ENCODE data around the gene CD4. TPM values are rescaled to one million over a fixed set of nuclear protein-coding genes. Genes with fewer than 3 reads are reported as not detected.

Gene CD4
- total RNA-seq, 1 experiment from 2014 or later = not detected

DNA sequence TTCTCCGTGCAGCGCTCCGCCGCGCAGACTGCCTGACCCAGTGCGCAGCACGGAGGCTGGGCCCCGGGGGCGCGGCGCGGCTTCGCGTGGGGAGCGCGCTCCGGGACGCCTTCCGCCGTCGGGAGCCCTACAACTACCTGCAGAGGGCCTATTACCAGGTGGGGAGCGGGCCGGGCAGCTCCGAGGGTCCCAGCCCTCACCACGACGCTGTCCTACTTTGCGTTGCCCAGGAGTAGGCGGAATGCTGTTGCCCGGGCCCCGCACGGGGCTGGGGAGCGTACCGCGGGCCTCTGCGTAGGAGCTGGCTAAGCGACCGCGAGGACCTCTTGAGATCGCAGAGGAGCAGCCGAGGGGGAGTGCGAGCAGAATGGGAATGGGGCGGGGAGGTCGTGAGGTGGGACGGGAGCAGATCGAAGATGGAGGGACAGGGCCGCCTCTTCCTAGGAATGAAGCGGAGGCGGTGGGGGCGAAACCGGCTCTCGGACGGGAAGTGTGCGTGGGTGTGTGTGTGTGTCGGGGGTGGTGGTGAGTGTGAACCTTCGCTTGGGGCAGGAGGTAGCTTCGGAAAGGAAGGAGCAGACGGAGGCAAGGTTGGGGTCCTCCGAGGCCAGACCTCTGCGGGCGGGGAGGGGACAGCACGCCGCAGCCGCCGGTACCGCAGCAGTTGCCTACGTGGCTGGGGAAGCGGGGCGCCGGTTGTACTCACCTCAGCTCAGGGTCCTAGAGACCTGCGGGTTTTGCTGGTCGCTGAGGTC is 39.6 kb downstream of the CD4 start:
- peak; percentile 67 for DNase-seq (ENCODE audit: low read depth)

DNA sequence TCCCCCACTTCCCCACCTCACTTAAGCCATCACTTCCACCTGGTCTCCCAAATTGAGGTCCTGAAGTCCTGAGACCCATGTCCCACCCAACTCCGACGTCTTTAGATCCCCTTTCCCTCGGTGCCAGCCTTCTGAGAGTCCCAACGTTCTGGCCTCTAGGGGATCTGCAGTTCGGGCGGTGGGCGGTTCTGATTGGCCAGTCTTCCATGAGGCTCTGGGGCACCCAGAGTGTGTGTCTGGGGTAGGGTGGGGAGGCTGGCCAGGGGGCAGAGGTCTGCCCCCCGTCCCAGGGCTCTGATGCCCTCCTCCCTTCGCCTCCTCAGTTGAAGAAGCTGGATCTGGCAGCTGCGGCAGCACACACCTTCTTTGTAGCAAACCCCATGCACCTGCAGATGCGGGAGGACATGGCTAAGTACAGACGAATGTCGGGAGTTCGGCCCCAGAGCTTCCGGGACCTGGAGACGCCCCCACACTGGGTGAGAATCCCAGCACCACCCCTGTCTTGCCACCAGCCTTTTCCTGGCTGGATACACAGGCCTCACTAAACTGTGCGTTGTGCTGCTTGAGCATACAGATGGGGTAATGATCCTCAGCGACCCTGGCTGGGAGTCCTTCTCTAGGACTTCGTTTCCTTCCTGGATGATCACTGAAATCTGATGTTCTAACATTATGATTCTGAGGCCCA is 40.4 kb downstream of the CD4 start:
- DNase-seq (ENCODE audit: low read depth) = peak; percentile 58

DNA sequence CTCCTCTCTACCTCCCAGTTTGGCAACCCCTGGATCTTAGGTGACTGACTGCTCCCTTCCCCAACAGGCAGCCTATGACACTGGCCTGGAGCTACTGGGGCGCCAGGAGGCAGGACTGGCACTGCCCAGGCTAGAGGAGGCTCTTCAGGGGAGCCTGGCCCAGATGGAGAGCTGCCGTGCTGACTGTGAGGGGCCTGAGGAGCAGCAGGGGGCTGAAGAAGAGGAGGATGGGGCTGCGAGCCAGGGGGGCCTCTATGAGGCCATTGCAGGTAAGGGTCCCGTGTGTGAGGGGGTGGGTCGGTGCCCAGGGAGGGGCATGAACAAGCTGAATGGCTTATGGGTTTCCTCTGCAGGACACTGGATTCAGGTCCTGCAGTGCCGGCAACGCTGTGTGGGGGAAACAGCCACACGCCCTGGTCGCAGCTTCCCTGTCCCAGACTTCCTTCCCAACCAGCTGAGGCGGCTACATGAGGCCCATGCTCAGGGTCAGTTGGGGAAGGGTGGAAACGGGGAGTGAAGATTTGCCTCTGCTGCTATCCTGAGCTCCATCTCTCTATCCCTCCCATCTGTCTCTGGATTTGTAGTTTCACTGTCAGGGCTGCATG is 41.1 kb downstream of the CD4 start:
- no peak for DNase-seq (ENCODE audit: low read depth)

DNA sequence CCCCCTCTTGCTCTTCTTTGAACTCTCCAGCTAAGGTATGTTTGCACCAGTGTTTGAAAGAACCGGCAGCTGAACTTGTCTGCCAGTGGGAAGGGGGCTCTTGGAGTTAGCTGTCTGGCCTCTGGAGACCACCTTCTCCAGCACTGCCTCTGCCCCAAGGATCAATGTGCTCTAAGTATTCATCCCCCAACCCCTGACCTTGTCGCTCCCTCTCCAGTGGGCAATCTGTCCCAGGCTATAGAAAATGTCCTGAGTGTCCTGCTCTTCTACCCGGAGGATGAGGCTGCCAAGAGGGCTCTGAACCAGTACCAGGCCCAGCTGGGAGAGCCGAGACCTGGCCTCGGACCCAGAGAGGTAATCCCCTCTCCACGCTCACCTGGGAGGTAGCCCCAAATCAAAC is 41.7 kb downstream of the CD4 start:
- no peak for DNase-seq (ENCODE audit: low read depth)

DNA sequence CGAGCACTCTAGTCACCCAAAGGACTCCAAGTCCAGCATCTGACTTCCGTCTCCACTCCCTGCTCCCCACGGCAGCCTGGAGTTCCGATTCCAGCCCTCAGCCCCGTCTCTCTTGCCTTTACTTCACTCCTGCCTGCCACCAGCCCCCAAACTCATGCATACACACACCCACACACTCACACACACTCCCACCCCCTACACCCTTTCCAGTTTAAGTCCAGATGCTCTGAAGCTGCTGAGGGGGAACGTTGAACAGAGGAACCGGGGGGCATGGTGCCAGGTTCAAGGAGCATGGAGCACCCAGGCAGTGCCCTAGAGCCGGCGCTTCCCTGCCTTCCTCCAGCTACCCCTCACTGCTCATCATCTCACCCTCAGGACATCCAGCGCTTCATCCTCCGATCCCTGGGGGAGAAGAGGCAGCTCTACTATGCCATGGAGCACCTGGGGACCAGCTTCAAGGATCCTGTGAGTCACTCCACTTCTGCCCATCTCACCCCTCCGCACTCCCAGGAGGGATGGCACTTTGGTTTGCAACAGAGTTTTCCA is 42.2 kb downstream of the CD4 start:
- no peak for DNase-seq (ENCODE audit: low read depth)

DNA sequence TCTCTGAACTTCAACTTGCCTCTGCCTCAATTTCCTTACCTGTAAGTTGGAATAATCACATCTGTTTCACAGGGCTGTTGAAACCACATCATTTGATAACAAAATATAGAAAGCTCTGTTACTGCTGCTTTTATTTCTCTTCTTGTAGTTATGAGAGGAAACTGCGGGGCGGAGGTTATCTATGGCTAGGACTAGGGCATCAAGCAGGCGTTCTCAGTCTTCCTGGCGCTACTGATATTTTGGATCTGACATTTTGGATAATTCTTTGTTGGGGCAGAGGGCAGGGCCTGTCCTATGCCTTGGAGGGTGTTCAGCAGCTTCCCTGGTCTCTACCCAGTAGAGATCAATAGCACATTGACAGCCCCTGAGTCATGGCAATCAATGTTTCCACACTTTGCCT is 42.8 kb downstream of the CD4 start:
- DNase-seq (ENCODE audit: low read depth) = no peak

DNA sequence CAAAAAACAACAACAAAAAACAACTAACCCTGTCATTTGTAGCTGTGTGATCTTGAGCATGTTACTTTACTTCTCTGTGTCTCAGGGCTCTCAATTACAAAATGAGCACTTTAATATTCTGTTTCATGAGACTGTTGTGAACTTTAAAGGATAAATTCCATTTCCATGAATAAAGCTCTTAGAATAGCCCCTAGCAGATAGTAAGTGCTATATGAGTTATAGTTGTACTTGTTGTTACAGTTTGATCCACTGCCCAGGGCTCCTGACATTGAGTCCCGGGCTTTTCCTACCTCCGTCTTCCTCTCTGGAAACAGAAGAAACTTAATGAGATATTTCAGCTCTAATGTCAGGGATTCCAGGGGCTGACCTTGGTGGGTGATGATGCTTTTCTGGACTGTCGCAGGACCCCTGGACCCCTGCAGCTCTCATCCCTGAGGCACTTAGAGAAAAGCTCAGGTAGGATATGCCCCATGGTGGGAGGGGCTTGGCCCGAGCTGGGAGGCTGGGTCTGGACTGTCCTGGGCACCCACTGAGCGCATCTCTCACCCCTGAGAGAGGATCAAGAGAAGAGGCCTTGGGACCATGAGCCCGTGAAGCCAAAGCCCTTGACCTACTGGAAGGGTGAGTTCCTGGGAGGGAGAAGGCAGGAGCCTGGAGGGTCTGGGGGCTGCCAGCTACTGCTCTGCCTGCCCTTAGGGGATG is 44.0 kb downstream of the CD4 start:
- DNase-seq (ENCODE audit: low read depth) = no peak

DNA sequence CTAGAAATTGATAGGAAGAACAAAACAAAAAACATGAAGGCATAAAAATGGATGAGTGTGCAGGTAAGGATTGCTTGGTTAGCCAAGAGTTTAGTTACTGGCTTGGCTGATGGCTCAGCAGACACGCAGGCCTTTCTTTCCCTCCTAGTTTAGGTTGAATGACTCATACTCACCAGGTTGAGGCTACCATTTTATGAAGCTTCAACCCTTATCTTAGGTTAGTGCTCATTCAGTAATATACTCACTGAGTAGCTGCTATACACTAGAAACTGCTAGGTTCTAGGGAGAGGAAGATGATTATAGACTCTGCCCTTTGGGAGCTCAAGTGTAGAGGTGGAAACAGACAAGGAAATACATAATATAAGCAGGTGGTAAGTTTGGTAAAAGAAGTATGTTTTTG is 44.9 kb downstream of the CD4 start:
- DNase-seq (ENCODE audit: low read depth) = no peak

DNA sequence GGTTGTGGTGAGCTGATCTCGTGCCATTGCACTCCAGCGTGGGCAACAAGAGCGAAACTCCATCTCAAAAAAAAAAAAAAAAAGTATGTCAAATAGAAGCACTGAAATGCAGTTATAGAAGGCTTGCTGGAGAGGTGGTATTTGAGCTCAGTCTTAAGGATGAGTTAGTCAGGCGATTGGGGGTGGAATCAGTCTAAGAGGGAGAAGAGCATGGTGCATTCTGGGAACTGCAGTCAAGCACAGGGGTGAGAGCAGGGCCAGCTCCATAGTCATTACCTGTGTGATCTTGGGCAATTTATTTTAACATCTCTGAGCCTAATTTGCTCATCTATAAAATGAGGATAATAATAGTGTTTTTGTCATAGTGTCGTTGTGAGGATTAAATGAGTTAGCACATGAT is 45.5 kb downstream of the CD4 start:
- DNase-seq (ENCODE audit: low read depth) = no peak

DNA sequence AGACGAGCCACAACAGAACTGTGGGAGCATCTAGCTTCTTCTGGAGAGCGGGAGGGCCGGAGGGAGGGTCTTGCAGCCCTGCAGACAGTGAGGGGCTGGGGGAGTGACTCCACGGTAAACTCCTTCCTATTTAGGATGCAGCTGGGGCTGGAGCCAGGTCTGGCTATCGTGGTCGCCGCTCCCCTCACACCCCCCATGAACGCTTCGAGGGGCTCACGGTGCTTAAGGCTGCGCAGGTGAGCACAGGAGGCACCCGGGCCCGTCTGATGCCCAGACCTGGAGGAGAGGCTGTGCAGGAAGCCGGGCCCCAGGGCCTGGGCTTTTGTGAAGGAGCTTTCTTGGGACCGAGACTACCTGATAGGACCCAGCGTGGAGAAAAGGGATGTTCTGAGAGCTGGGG is 47.5 kb downstream of the CD4 start:
- DNase-seq (ENCODE audit: low read depth) = no peak

DNA sequence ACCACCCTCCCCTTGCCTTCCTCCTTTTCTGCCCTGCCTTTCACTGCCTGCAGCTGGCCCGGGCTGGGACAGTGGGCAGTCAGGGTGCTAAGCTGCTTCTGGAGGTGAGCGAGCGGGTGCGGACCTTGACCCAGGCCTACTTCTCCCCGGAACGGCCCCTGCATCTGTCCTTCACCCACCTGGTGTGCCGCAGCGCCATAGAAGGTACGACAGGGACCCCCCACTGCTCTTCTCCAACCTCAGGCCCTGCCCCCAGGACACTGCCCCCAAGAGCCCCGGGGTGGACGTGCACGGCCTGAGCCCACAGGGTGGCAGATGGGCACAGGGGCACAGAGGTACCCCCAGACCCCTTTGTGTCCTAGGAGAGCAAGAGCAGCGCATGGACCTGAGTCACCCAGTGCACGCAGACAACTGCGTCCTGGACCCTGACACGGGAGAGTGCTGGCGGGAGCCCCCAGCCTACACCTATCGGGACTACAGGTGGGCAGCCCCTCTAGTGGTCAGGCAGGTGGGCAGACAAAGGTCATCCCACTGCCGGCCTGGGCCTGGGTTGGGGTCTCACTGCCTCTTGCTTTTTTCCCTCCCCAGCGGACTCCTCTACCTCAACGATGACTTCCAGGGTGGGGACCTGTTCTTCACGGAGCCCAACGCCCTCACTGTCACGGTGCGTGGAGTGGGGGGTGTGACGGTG is 48.2 kb downstream of the CD4 start:
- no peak for DNase-seq (ENCODE audit: low read depth)

DNA sequence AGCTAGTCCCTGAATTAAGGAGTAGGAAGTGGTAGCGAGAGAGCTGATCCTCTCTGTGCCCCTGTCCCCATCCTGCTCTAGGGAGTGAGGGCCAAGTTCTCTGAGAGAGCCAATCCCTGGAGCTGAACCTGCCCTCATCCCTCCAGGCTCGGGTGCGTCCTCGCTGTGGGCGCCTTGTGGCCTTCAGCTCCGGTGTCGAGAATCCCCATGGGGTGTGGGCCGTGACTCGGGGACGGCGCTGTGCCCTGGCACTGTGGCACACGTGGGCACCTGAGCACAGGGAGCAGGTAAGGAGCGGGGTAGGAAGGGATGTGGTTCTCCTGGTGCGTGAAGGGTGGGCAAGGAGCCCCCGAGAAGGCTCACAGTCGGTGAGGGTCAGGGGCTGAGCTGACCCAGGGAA is 49.5 kb downstream of the CD4 start:
- DNase-seq (ENCODE audit: low read depth) = no peak

DNA sequence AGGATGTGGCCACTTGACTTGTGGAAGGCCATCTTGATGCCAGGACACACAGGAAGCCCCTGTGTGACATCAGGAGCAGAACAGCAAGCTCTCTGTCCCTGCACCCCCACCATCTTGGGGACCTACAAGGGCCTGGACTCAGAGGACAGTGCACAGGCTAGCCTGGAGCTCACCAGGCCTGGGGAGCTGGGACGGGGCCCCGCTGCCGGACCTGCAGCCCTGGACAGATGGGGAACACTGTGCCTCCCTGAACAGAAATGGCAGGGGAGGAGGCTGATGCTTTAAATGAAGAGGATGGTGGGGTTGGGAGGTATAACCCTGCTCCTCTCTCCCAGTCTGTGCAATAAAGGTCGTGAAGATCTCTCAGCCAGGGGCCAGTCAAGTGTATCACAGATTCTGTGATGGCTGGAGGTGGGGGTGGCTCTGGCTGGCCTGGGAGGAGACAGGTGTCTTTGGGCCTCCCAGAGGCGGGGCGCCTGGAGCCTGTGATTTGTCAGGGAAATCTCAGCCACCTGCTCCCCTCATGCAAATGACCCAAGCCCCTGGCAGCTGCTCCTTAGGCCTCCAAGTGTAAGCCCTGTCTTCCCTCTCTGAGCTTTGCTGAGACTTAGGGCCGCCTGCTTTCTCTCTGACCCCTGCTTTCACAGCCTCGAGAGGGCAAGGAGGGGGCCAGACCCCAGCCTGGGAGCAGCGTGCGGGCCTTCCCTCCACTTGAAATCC is 50.3 kb downstream of the CD4 start:
- no peak for DNase-seq (ENCODE audit: low read depth)

DNA sequence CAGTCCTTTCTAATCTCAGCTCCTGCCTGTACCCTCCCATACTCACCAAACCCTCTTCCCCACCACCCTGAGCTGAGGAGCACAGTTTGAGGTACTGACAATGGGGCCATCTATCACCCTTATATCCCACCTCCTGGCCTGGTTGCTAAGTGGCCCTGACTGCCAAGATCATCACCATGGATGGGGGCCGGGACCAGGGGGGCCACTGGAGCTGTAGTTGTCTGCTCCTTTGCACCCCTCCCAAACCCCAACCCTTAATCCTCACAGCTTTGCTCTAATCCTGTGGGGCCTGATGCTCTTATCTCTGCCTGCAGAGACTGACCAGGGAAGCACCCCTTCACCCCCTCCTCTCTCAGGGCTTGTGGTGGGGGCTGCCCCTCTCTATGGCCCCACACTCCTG is 51.0 kb downstream of the CD4 start:
- no peak for DNase-seq (ENCODE audit: low read depth)

DNA sequence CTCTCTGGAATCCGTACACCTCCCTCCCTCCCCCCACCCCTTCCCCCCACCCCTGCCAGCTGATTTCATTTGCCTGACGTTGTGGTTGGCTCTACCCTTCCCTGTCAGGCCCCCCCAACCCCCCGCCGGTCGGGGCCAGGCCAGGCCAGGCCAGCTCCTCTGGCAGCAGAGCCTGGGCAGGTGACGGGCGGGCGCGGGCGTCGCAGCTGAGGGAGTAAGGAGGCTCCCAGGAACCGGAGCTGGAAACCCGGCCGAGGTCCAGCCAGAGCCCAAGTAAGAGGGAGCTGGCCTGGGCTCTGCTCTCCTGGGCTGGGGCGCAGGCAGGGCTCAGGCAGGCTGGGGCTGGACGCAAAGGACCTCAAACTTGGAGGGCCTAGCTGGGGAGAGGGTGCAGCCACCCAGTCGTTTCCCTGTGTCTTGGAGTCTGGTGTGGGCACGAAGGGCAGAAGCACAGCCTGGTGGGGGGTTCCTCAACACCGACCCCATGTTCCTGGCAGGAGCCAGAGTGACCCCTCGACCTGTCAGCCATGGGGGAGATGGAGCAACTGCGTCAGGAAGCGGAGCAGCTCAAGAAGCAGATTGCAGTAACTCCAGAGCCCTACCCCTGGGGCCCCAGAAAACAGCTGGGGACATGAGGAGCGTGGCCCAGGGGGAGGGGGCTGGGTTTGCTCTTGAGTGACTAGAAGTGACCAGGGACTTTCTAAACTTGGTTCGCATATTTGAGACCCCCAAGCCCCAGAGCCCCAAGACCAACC is 51.6 kb downstream of the CD4 start, which contains the start of gene GNB3:
GNB3 (plus strand) TSS at position 165 of the 755 bp plus-strand sequence; CDS start at position 528, 363 bp downstream.
- no peak for DNase-seq (ENCODE audit: low read depth)

DNA sequence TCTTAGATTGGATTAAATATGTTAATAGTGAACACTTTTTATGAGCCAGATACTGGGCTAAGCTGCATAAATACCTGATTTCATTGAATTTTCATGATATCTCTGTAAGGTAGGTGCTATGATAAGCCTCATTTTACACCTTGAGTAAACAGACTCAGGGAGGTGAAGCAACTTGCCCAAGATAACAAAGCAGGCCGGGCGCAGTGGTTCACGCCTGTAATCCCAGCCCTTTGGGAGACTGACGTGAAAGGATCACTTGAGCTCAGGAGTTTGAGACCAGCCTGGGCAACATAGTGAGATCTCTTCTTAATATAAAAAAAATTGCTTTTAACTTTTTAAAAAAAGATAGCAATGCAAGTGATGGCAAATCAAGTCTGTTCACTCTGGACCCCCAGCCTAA is 52.7 kb downstream of the CD4 start:
- DNase-seq (ENCODE audit: low read depth) = no peak

DNA sequence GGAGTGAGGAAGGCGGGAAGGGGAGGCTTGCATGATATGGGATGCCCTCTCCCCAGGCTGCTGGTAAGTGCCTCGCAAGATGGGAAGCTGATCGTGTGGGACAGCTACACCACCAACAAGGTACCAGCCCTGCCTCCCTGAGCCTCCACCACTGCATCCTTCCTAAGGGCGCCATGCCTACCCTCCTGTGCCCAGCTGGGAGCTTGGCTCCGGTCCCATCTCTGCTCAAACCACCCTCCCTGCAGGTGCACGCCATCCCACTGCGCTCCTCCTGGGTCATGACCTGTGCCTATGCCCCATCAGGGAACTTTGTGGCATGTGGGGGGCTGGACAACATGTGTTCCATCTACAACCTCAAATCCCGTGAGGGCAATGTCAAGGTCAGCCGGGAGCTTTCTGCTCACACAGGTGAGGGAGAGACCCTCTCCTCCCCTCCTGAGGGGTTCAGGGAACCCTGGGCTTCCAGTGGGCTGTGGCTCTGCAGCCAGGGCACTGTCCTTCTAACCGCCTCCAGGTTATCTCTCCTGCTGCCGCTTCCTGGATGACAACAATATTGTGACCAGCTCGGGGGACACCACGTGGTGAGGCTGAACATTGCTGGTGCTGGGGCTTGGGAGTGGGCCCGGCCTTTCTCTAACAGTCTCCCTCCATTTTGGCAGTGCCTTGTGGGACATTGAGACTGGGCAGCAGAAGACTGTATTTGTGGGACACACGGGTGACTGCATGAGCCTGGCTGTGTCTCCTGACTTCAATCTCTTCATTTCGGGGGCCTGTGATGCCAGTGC is 54.0 kb downstream of the CD4 start:
- DNase-seq (ENCODE audit: low read depth) = no peak

DNA sequence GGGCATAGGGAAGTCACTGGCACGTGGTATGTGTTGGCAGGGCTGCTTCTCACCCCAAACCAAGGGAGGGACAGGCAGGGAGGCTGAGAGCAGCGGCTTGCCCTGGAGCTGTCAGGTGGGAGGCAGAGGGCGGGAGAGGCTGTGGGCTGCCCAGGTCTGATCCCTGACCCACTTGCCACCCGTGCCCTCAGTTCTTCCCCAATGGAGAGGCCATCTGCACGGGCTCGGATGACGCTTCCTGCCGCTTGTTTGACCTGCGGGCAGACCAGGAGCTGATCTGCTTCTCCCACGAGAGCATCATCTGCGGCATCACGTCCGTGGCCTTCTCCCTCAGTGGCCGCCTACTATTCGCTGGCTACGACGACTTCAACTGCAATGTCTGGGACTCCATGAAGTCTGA is 56.1 kb downstream of the CD4 start:
- no peak for DNase-seq (ENCODE audit: low read depth)

DNA sequence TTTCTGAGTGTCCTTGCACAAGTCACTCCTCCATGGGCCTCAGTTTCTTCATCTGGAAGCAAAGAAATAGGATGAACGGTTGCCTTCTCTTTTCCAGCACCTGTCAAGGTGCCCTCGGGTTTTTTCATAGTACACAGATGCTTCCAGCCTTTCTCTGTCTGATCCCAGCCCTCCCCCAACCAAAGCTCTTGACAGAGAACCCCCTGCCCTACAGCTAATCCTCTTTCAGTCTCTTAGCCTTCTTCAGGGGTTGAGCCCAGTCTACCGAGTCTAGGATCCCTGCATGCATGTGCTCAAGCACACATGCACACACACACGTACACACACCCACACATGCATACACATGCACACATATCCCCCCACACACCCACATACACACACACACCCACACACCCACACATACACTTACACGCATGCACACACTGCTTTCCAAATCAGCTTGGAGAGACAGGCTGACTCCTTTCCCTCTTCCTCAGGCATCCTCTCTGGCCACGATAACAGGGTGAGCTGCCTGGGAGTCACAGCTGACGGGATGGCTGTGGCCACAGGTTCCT is 57.1 kb downstream of the CD4 start:
- DNase-seq (ENCODE audit: low read depth) = no peak

Data from Daoy (cell line).